ENCODE data around the gene ZNF831.

ZNF831 gene

GRCh38 chr20:59163631-59164530 is at the start of gene ZNF831:
TSS of gene ZNF831 (plus strand) at chr20:59163821. CDS start at chr20:59191020, 27,199 bp downstream.
- DNase-seq (ENCODE audit: low spot score): peak; percentile 19

GRCh38 chr20:59117526-59117925 is 46.1 kb upstream of the ZNF831 start:
- DNase-seq (ENCODE audit: low spot score): no peak

DNA sequence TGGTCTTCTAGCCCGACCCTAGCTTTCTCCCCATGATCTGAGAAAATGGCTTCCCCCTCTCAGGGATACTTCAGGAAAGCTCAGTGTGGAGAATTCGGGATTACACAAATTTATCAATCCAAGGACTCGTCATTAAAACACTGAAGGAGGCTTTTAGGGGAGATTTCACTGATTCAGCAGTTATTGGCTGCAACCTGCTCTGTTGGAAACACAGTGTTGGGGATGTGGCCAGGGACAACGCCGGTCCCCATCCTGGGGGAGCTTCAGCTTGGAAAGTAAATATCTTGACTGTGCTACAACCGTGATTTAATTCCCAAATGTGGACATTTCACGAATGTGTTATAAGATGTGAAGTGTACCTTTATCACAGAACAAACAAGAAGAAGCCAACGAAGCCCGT is 44.8 kb upstream of the ZNF831 start:
- DNase-seq (ENCODE audit: low spot score): no peak

GRCh38 chr20:59120491-59120890 is 43.1 kb upstream of the ZNF831 start:
- DNase-seq (ENCODE audit: low spot score): no peak

GRCh38 chr20:59120919-59121318 is 42.7 kb upstream of the ZNF831 start:
- DNase-seq (ENCODE audit: low spot score): no peak

- no peak for DNase-seq (ENCODE audit: low spot score)
Observed at GRCh38 chr20:59121714-59122565, 41.7 kb upstream of the ZNF831 start.

DNA sequence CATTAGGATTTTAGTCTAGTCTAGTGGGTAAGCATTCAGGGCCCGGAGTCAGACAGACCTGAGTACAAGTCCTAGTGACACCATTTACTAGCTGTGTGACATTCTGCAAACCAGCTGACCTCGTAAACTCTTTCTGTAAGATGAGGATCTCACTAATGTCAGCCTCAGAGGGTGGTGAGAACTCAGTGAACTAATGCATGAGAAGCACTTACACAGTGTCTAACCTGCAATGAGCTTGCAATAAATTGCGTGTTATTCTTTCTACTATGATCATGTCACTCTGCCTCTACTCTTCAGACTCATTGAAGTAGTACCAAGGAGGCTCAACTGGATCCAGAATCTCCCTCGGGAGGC is 41.1 kb upstream of the ZNF831 start:
- no peak for DNase-seq (ENCODE audit: low spot score)

DNA sequence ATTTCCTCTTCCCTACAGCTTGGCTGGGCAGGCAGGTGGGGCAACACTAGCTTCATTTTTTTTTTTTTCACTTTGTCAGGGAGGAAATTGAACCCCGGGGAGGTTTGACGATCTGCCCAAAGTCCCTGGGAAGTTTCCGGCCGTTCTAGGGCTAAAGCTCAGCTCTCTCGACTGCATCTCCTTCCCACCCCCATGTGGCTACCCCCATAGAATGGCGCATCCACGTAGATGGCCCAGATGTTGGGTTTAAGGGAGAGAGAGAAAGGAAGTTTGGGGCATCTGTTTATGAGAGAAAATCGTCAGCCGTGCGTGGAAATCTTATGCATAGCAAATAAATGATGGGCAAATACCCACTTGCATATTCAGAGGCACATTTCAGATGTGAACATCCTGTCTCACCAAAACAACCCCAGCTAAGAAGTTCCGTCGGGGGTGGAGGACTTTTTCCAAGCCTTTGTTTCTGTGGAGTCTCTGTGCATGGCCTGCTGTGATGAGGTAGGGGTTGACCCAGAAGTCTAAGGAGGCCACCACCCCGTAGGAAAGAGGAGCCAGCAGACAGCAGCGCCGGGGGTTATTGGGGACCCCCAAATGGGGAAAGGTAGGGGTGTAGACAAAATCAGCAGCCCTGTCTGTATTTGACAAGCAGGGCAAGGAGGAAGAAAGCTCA is 40.5 kb upstream of the ZNF831 start:
- DNase-seq (ENCODE audit: low spot score): no peak

DNA sequence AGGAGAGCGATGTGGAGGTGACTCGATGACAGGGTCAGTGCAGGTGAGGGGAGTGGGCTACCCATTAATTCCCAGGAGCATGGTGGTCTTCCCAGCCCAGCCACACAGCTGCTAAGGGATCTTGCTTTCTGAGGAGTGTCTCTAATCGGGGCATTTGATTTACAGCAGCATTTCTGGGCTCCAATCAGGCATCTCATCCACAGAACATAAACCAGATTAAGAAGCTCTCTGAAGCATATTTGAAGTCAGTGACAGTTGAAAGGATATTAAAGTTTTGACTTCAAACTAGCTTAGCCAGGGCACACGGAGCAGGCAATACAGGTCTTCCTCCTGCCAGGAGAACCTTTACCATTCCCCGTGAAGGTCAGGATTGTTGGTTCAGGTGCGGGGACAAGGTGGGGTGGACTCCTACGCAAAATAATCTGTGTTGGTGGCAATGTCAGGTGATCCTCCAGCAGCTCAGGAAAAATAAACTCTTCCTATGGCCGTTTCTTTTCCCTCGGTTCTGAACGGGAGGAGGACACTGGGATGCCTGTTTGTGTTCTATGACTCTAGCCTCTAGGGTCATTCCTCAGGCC is 39.9 kb upstream of the ZNF831 start:
- DNase-seq (ENCODE audit: low spot score): no peak

DNA sequence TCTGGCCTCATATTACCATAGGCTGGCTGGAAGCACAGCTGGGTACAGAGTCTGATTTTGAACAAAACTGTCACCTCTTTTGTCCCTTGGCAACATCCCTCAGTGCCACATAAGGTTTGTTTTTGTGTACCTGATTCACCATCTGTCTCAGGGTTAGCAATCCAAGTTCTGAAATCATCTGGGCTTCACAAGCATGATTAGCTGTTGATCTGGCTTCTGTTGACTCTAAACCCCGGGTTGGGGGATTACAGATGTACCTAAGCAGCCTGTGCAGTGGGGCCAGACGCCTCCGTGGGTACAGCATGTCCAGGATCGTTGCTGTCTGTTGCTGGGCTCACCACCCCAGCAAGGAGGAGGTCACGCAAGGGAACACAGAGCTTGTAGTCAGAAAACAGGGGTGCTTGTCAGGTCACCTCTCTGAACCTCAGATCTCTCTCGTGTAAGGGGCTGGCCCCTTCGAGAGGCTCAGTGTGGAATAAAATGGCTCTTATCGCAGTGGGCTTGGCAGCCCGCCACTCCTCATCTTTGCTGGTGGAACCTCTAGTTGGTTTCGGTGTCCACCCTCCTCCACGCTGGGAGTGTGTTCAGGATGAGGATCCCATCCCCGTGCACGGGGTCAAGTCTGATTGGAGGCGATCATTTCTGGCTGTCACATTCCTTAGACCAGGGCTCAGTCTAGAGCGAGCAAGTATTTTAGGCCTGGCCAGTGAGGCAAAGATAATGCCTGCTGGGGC is 39.2 kb upstream of the ZNF831 start:
- no peak for DNase-seq (ENCODE audit: low spot score)

DNA sequence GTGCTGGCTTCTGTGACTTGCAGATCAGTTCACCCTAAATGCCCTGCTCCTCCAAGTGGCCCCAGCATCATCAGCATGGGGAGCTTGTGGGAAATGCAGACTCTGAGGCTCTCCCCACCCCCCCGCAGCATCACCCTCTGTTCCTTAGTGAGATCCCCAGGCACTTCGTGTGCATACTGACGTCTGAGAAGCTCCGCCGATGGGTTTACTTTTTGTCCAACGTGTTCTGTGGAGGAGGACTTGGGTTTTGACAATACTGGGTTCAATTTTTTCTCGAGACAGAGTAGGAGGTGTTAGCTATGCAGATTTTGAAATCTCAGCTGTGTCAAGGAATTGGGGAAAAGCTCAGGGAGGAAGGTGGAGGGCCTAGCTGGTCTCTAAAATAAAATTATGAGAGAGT is 38.3 kb upstream of the ZNF831 start:
- no peak for DNase-seq (ENCODE audit: low spot score)

- no peak for DNase-seq (ENCODE audit: low spot score)
Observed at GRCh38 chr20:59125836-59126235, 37.8 kb upstream of the ZNF831 start.

- no peak for DNase-seq (ENCODE audit: low spot score)
Observed at GRCh38 chr20:59127839-59128238, 35.8 kb upstream of the ZNF831 start.

GRCh38 chr20:59131551-59132285 is 31.9 kb upstream of the ZNF831 start:
- DNase-seq (ENCODE audit: low spot score): no peak

DNA sequence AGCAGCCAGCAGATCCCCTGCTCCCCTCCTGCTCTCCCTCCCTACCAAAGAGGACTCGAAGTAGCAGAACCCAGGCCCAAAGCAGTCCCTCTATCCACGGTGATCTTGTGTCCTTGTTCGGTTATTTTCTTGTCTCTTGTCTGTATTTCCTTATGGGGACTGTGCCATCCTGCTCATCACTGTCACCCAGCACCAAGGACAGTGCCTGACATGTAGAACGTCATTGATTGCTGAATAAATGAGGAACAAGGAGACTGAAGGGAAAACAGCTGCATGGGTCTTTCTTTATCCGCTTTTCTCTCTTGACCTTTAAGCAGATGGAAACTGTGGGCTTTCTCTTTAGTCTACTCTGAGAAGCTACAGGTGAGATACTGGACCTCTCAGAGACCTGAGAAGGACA is 29.4 kb upstream of the ZNF831 start:
- DNase-seq (ENCODE audit: low spot score): no peak

- DNase-seq (ENCODE audit: low spot score): no peak
Observed at GRCh38 chr20:59135093-59135492, 28.5 kb upstream of the ZNF831 start.

- DNase-seq (ENCODE audit: low spot score): no peak
Observed at GRCh38 chr20:59136027-59136426, 27.6 kb upstream of the ZNF831 start.

DNA sequence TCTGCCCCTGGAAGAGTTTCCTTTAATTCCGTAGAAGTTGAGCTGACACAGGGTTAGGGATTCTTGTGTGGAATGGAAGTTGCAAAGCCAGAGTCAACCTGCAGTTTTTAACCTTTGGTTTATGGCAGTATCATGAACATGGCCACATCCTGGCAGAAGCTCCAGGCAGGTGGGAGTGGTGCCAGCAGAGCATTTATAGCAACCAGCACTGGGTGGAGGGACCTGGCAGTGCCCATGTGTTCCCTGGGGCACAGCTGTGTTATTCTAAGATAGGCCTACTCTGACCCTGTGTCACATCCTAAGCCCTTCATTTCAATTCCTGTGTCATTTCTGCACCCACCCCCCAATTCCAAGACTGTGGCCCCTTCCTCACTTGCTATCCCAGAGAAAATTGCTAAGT is 26.1 kb upstream of the ZNF831 start:
- DNase-seq (ENCODE audit: low spot score): no peak

GRCh38 chr20:59138114-59138748 is 25.4 kb upstream of the ZNF831 start:
- DNase-seq (ENCODE audit: low spot score): no peak

GRCh38 chr20:59139998-59140397 is 23.6 kb upstream of the ZNF831 start:
- no peak for DNase-seq (ENCODE audit: low spot score)

All from ecto neural progenitor cell (in vitro differentiated cells).